Thyroid gland (tissue), 4 donors: ENCODE data around the gene NBEAL2.

ENCODE experiments used
- POLR2A ChIP-seq, 2 donors: fragments of 450-650 bp; IDR thresholded peaks; one replicate each; pipeline ENCODE4 v1.6.1; 2017; ENCODE audit warnings: antibody characterized with exemption in 2 of 2, mild to moderate bottlenecking in 2 of 2, moderate library complexity in 1 of 2
- TF ChIP-seq, protein P1 (sequence below), 6 experiments: fragments of 200-600 bp in 3 of 6; fragments of 450-650 bp in 3 of 6; sonication (generic) in 3 of 6; IDR thresholded peaks; one replicate each; pipeline ENCODE4 v1.5.1; 2016 to 2019; ENCODE audit warnings: antibody characterized with exemption in 6 of 6, mild to moderate bottlenecking in 2 of 6, inconsistent platforms in 1 of 6, moderate library complexity in 1 of 6

DNA sequence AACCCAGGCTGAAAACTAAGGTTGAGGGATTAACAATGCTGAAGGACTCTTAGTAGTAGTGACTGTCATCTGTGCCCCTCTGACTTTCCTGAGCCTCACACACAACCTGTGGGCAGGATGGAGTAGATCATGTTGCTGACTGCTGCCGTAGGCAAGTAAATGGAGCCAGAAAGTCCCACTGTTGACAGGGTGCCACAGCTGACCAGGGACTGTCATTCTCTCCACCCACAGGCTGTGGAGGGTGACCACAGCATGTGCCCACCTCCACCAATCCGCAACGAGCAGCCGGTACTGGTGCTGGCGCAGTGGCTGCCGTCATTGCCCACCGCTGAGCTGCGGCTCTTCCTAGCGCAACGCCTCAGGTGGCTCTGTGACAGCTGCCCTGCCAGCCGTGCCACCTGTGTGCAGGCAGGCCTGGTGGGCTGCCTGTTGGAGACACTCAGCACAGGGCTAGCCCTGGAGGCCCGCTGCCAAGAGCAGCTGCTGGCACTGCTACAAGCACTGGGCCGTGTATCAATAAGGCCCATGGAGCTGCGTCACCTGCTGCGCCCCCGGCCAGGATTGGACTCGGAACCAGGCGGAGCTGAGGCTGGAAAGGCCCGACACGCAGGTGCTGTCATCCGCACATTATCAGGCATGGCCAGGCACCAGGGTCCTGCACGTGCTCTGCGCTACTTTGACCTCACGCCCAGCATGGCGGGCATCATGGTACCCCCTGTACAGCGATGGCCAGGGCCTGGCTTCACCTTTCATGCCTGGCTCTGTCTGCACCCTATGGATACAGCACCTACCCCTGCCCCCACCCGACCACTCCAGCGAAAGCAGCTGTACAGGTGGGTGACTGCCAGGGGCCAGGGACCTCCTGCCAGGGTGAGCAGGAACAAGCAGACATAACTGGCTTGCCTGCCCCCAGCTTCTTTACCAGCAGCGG lies 15.6 kb downstream of the NBEAL2 start:
- TF ChIP-seq POLR2A (IDR thresholded peaks at IDR 0.05): no peak
- TF ChIP-seq, protein P1, sequence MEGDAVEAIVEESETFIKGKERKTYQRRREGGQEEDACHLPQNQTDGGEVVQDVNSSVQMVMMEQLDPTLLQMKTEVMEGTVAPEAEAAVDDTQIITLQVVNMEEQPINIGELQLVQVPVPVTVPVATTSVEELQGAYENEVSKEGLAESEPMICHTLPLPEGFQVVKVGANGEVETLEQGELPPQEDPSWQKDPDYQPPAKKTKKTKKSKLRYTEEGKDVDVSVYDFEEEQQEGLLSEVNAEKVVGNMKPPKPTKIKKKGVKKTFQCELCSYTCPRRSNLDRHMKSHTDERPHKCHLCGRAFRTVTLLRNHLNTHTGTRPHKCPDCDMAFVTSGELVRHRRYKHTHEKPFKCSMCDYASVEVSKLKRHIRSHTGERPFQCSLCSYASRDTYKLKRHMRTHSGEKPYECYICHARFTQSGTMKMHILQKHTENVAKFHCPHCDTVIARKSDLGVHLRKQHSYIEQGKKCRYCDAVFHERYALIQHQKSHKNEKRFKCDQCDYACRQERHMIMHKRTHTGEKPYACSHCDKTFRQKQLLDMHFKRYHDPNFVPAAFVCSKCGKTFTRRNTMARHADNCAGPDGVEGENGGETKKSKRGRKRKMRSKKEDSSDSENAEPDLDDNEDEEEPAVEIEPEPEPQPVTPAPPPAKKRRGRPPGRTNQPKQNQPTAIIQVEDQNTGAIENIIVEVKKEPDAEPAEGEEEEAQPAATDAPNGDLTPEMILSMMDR (IDR thresholded peaks at IDR 0.05): no peak
